ENCODE results near the gene UBE3D. TPM values are rescaled to one million over a fixed set of nuclear protein-coding genes. Genes with fewer than 3 reads are reported as not detected.

The UBE3D gene
- total and polyA plus RNA-seq, 4 donors, result 2.8 to 21.2 (median 6.5) TPM

GRCh38 chr6:82906951-82907350 lies 158.7 kb downstream of the UBE3D start:
- no peaks in the 10 kb centered on the region for H3K27me3 ChIP-seq (ENCODE audit: control insufficient read depth in 3 of 3, insufficient read depth in 3 of 3, low read length in 2 of 3)
- no peak overlapping the region for H3K4me3 ChIP-seq
- H3K36me3 ChIP-seq (ENCODE audit: control insufficient read depth in 4 of 4, insufficient read depth in 4 of 4, low read length in 4 of 4), result peaks cover 0 to 6% (median 0%) of the 10 kb centered on the region in 4 donors
- H3K4me1 ChIP-seq (ENCODE audit: control insufficient read depth in 5 of 5, insufficient read depth in 5 of 5, low read length in 5 of 5), result no peaks in the 10 kb centered on the region
- no peak for TF ChIP-seq CTCF (IDR thresholded peaks at IDR 0.05; ENCODE audit: control extremely low read depth, extremely low read depth)
- DNase-seq (peak in 1 of 3 donors; percentile 10), ATAC-seq (ENCODE audit: insufficient read depth, low FRiP score) (peak; percentile 39)
- H3K27ac ChIP-seq (ENCODE audit: low read depth in 1 of 2, low read length in 1 of 2), result no peak overlapping the region
- H3K9me3 ChIP-seq (ENCODE audit: control insufficient read depth in 4 of 4, insufficient read depth in 3 of 4, low read length in 3 of 4), result no peaks in the 10 kb centered on the region
- WGBS, 2 donors, result 35 to 57% methylated on average over 1 of the region's 1 CpG
- no peak overlapping the region for H3K9ac ChIP-seq (ENCODE audit: insufficient read depth in 1 of 2, low read length in 2 of 2)

DNA sequence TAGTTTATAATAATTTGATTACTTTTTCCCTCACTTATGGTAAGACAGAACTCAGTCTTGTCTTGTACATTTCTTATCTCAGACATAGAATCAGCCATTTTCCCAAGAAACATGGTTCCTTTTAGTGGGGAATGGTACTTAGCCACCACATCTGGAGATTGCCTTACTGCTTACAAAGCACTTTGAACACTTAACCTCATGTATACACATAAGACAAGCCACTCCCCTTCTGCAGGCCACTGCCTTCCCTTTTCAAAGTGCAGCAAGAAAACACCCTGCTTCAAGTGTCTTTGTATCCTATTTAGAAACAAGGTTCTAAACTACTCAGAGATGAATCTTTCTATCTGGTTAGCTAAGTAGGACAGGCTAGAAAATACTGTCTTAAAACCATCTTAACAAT lies 159.2 kb downstream of the UBE3D start:
- no peak for ATAC-seq (ENCODE audit: insufficient read depth, low FRiP score)
- H3K9ac ChIP-seq (ENCODE audit: insufficient read depth in 1 of 2, low read length in 2 of 2), result no peak overlapping the region
- no peak overlapping the region for H3K27ac ChIP-seq (ENCODE audit: low read depth in 1 of 2, low read length in 1 of 2)
- H3K4me3 ChIP-seq, result no peak overlapping the region
- DNase-seq, result peak in 1 of 3 donors; percentile 10
- H3K27me3 ChIP-seq (ENCODE audit: control insufficient read depth in 3 of 3, insufficient read depth in 3 of 3, low read length in 2 of 3), result no peaks in the 10 kb centered on the region
- H3K4me1 ChIP-seq (ENCODE audit: control insufficient read depth in 5 of 5, insufficient read depth in 5 of 5, low read length in 5 of 5), result no peaks in the 10 kb centered on the region
- H3K9me3 ChIP-seq (ENCODE audit: control insufficient read depth in 4 of 4, insufficient read depth in 3 of 4, low read length in 3 of 4), result no peaks in the 10 kb centered on the region
- TF ChIP-seq CTCF (IDR thresholded peaks at IDR 0.05; ENCODE audit: control extremely low read depth, extremely low read depth), result no peak
- peaks cover 0 to 6% (median 0%) of the 10 kb centered on the region in 4 donors for H3K36me3 ChIP-seq (ENCODE audit: control insufficient read depth in 4 of 4, insufficient read depth in 4 of 4, low read length in 4 of 4)

DNA sequence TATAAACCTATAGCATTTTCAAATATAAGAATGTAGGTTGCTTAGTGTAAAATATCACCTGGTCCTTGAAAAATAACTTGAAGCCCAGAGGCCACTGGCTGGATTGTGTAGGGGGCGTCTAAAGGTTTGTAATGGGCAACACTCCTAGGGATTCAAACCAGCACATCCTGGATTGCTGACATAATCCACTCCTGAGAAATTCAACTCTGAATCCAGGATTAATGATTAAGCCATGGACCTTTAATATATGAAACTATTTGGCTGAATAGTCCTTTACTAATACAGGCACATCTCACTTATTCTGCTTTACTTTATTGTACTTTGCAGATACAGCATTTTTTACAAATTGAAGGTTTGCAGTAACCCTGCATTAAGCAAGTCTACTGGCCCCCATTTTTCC lies 160.8 kb downstream of the UBE3D start:
- Histone ChIP-seq H3K4me1 (ENCODE audit: control insufficient read depth in 5 of 5, insufficient read depth in 5 of 5, low read length in 5 of 5) (no peaks in the 10 kb centered on the region), H3K27ac (ENCODE audit: low read depth in 1 of 2, low read length in 1 of 2) (no peak overlapping the region), H3K9ac (ENCODE audit: insufficient read depth in 1 of 2, low read length in 2 of 2) (no peak overlapping the region), H3K27me3 (ENCODE audit: control insufficient read depth in 3 of 3, insufficient read depth in 3 of 3, low read length in 2 of 3) (no peaks in the 10 kb centered on the region), H3K4me3 (no peak overlapping the region), H3K36me3 (ENCODE audit: control insufficient read depth in 4 of 4, insufficient read depth in 4 of 4, low read length in 4 of 4) (peaks cover 0 to 3% (median 0%) of the 10 kb centered on the region in 4 donors), H3K9me3 (ENCODE audit: control insufficient read depth in 4 of 4, insufficient read depth in 3 of 4, low read length in 3 of 4) (no peaks in the 10 kb centered on the region)
- TF ChIP-seq CTCF (IDR thresholded peaks at IDR 0.05; ENCODE audit: control extremely low read depth, extremely low read depth), result no peak
- DNase-seq (no peak), ATAC-seq (ENCODE audit: insufficient read depth, low FRiP score) (no peak)
- 93 to 96% methylated on average over 1 of the region's 1 CpG for WGBS, 2 donors

GRCh38 chr6:82904257-82904656 lies 161.4 kb downstream of the UBE3D start:
- Histone ChIP-seq H3K36me3 (ENCODE audit: control insufficient read depth in 4 of 4, insufficient read depth in 4 of 4, low read length in 4 of 4) (no peaks in the 10 kb centered on the region), H3K9me3 (ENCODE audit: control insufficient read depth in 4 of 4, insufficient read depth in 3 of 4, low read length in 3 of 4) (no peaks in the 10 kb centered on the region), H3K9ac (ENCODE audit: insufficient read depth in 1 of 2, low read length in 2 of 2) (no peak overlapping the region), H3K4me3 (no peak overlapping the region), H3K4me1 (ENCODE audit: control insufficient read depth in 5 of 5, insufficient read depth in 5 of 5, low read length in 5 of 5) (no peaks in the 10 kb centered on the region), H3K27ac (ENCODE audit: low read depth in 1 of 2, low read length in 1 of 2) (no peak overlapping the region), H3K27me3 (ENCODE audit: control insufficient read depth in 3 of 3, insufficient read depth in 3 of 3, low read length in 2 of 3) (no peaks in the 10 kb centered on the region)
- 90% methylated on average over 4 of the region's 4 CpGs for WGBS, 2 donors
- no peak for TF ChIP-seq CTCF (IDR thresholded peaks at IDR 0.05; ENCODE audit: control extremely low read depth, extremely low read depth)
- DNase-seq (no peak), ATAC-seq (ENCODE audit: insufficient read depth, low FRiP score) (no peak)

Data from lung (tissue), 12 donors.